SK-N-SH treated with all-trans-retinoic acid at 6 μM for 48 hours (cell line): ENCODE measurements around the gene GARNL3.

ENCODE experiments used
- SNAI2 ChIP-seq: fragments of 250-450 bp; sonication (Bioruptor Pico); IDR thresholded peaks from 2 replicates; pipeline ENCODE4 v1.5.0; 2020; ENCODE audit warnings: mild to moderate bottlenecking, moderate library complexity
- ZFP30 ChIP-seq: fragments of 450-650 bp; formaldehyde crosslinking; IDR thresholded peaks from 2 replicates; pipeline ENCODE4 v1.5.0; 2022; ENCODE audit warnings: mild to moderate bottlenecking, moderate library complexity

GRCh38 chr9:127370147-127370579, 105.6 kb downstream of the GARNL3 start:
- TF ChIP-seq ZFP30 (CRISPR knock-in tag) (no peak), SNAI2 (CRISPR knock-in tag) (no peak)
